Activated CD4-positive, alpha-beta T cell treated with anti-CD3 and anti-CD28 coated beads, Interleukin-2, amount 50 U/mL, for 4 hours (primary cell): Measurements from ENCODE around the gene PAIP1.
"Not testable (repeated sequence)": the region's sequence is repeated elsewhere in the genome, so short reads cannot be mapped to it uniquely, and the experiment has no call there.

ENCODE experiments used
- DNase-seq, 2 experiments: peaks; one replicate each; pipeline ENCODE4 v3.0.0-alpha.2; 2020

Gene PAIP1

GRCh38 chr5:43556857-43557542 lies at the start of gene PAIP1:
Gene PAIP1, minus strand, starts transcription at chr5:43557077. Its CDS starts 231 bp downstream, at chr5:43556846.
- peak; percentile 69 to 72 for DNase-seq

DNA sequence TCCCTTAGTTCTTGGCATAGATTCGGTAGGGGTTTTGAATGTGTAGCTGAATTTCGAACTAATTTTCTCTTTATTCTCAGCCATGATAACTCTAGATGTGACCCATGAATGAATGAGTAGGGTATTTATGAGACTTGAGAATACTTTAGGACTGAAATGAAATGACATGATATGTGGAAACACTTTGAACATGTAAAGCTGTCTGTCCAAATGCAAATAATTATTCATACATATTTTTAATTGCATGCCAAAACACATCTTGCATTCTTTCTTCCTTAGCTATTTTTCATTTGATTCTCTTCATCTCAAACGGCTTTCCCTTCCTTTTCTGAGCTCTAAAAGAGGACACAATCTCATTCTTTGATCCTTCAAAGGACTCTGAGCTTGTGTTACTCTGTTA lies 49.5 kb upstream of the PAIP1 start:
- DNase-seq = no peak

GRCh38 chr5:43604699-43605098 lies 47.8 kb upstream of the PAIP1 start:
- DNase-seq = no peak

- peak; percentile 48 to 49 for DNase-seq
These were observed 46.7 kb upstream of the PAIP1 start for GRCh38 chr5:43603344-43604217.

DNA sequence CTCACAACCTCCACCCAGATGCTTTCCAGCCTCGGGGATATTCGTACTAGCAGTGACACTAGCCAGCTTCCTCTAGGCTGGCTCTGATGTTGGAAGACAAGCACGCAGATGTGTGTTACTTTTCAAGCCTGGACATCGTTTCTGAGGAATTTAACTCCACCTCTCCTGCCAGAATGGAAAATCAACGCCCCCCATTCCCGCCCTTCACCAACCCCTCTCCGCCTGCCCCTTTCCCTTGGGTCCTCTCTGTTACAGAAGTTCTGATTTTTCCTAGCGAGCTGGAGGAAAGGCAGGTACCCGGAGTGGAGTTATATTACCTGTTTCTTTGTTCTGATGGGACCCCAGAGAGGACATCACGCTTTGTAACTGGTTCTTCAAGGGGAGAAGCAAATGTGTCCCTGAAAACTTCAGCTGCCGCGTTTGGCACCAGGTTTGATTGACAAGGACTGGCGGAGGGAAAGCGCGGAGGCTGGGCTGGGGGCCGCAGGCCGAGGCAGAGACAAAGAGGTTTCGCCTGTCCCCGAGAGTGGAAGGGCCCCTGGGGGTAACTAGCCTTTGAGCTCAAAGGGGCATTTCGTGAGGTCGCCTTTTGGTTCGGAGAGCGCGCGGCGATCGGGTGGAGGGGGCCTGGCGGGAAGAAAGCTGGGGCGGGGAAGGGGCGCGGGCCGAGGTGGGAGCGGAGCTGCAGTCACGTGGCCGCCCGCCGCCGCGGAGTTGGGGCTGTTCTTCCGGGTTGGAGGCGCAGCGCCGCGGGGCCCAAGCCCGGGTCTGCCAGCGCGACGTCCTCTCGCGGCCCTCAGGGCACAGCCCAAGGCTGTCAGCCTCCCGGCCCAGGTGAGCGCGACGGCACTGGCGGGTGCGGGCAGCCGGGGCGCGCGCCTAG lies 45.8 kb upstream of the PAIP1 start, which contains the start of gene NNT:
Gene NNT, plus strand, starts transcription at position 720 of the 883 bp plus-strand sequence. CDS start 6,016 bp downstream, outside the sequence.
- DNase-seq = peak; percentile 66 to 68

DNA sequence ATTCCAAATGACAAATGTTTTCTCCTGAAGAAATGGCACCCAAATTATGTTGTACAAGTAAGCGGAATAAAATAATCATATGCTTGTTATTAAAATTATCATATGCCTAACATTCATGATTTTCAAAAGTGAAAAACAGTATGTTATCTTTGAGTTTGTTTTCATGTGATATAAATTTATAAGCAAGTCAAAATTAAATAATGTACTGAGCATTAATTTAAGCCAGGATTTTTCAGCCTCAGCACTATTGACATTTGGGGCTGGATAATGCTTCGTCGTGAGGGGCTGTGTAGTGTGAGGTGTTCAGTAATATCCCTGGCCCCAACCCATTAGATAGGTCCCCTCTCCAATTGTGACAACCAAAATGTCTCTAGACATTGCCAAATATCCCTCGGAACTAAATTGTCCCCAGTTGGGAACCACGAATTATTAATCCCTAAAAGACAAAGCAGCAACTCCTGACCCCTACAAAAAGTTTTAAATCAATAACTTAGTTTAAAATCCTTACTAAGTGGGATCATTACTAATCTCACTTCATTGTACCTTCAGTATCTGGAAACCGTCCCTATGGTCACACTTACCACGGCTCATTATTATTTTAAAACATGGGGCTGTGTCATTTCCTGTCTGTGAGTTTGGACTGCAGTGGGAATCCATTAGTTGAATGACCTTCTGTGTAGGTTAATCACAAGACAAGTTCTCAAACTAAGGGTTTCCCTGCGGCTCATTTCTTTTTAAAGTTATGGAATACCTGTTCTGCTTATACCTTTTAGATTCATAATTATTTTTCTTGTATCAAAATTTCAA lies 44.8 kb upstream of the PAIP1 start:
- no peak for DNase-seq

DNA sequence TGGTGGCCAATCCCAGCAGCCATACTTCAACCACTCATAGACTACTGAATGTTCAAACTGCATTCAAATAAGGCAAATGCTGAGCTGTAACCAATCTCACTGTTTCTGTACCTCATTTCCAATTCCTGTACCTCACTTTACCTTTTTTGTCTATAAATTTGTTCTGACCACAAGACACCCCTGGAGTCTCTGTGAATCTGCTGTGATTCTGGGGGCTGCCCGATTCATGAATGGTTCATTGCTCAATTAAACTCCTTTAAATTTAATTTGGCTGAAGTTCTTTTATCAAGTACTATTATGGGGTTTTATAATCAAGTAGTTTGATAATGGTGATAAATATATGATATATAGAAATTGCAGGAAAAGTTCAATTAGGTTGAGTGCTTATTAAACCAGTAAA lies 42.0 kb upstream of the PAIP1 start:
- not testable (repeated sequence) for DNase-seq

GRCh38 chr5:43592363-43592762 lies 35.5 kb upstream of the PAIP1 start:
- no peak for DNase-seq

GRCh38 chr5:43590700-43591099 lies 33.8 kb upstream of the PAIP1 start:
- no peak for DNase-seq

- DNase-seq = no peak
These were observed 32.4 kb upstream of the PAIP1 start for GRCh38 chr5:43589310-43589709.

GRCh38 chr5:43588842-43589241 lies 32.0 kb upstream of the PAIP1 start:
- DNase-seq = no peak

- no peak for DNase-seq
These were observed 27.4 kb upstream of the PAIP1 start for GRCh38 chr5:43584166-43584699.

GRCh38 chr5:43583724-43584123 lies 26.8 kb upstream of the PAIP1 start:
- DNase-seq = no peak

- DNase-seq = no peak
These were observed 25.5 kb upstream of the PAIP1 start for GRCh38 chr5:43582082-43583005.

DNA sequence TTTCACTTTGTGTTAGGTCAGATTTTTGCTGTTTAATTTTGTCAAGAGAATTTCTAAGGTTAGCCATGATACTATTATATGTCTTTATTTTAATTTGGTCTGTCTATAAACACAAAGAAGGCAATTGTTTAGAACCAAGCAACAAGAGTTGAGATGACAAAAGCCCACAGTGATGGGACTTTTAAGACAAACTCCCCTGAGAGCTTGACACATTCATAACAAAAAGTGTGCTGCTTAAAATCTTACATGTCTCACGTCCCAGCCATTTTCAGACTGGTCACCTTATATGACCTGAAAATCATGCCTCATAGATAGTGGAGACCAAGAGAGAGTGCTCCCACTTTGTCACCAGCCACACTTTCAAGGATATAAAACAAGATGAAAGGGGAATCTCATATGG lies 24.5 kb upstream of the PAIP1 start:
- no peak for DNase-seq

- not testable (repeated sequence) for DNase-seq
These were observed 23.7 kb upstream of the PAIP1 start for GRCh38 chr5:43580402-43581210.

DNA sequence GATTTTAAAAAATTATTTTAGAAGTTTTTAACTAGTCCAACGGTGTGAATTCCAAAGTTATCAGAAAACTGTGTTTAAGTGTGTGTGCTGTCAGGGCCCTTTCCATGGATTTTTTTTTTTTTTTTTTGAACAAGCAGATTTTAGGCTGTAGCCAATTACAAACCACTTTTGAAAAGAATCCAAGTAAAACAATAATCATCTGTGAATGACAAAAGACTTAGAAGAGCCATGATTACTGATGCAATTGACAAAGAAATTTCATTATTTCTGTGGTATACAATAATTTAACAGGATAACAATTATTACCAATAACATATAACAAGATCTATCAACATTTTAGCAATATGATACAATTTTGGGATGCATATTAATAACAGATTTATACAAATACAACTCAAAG lies 16.2 kb upstream of the PAIP1 start:
- no peak for DNase-seq

GRCh38 chr5:43572357-43572756 lies 15.5 kb upstream of the PAIP1 start:
- no peak for DNase-seq

GRCh38 chr5:43571237-43571636 lies 14.4 kb upstream of the PAIP1 start:
- no peak for DNase-seq
